ENCODE measurements around the gene TESMIN.

TESMIN gene

DNA sequence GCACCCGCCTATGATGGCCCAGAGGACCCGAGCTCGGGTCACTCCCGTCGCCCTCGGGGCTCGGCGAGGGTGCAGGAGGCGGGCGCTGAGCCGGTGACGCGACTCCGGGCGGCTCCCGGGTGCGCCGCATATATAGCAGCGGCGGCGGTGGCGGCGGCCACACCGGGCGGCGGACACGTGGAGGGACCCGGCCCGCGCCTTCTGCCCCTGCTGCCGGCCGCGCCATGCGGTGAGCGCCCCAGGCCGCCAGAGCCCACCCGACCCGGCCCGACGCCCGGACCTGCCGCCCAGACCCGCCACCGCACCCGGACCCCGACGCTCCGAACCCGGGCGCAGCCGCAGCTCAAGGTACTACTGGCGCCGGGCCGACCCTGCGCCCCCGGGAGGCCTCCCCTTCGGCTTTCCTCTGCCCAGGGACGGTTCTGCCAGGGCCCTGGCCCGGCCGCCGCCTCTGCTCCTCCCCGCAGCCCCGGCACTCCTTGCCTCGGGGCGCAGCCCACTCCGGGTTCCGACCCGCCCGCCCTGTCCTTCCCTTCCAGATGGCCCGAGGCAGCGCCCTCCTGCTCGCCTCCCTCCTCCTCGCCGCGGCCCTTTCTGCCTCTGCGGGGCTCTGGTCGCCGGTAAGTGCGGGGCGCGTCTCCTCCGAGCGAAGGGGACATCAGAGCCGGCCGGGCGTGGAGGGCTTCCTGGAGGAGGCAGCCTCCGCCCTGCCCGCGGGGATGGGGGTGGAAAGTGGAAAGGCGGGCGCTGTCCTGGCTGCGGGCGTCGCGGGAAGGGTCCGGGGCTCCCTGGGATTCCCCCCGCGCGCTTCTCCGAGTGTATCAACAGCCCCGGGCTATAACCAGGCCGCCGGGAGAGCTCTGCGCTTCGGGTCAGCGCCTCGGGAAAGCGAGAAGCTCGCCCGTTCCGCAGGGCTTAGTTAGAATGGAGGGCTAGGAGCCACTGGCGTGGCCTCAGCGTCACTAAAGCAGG lies 66.6 kb downstream of the TESMIN start, which contains the start of gene GAL:
TSS of gene GAL (plus strand) at position 160 of the 972 bp plus-strand sequence. CDS start at position 540, 380 bp downstream.
- peak; percentile 66; the same call in 1 of the 2 replicates for TF ChIP-seq ZFX (IDR thresholded peaks at IDR 0.05)
- TF ChIP-seq, protein P1, sequence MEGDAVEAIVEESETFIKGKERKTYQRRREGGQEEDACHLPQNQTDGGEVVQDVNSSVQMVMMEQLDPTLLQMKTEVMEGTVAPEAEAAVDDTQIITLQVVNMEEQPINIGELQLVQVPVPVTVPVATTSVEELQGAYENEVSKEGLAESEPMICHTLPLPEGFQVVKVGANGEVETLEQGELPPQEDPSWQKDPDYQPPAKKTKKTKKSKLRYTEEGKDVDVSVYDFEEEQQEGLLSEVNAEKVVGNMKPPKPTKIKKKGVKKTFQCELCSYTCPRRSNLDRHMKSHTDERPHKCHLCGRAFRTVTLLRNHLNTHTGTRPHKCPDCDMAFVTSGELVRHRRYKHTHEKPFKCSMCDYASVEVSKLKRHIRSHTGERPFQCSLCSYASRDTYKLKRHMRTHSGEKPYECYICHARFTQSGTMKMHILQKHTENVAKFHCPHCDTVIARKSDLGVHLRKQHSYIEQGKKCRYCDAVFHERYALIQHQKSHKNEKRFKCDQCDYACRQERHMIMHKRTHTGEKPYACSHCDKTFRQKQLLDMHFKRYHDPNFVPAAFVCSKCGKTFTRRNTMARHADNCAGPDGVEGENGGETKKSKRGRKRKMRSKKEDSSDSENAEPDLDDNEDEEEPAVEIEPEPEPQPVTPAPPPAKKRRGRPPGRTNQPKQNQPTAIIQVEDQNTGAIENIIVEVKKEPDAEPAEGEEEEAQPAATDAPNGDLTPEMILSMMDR (conservative IDR thresholded peaks at IDR 0.05) = no peak
- peak within 1 kb of the TSS; percentile 84 for H3K27ac ChIP-seq

DNA sequence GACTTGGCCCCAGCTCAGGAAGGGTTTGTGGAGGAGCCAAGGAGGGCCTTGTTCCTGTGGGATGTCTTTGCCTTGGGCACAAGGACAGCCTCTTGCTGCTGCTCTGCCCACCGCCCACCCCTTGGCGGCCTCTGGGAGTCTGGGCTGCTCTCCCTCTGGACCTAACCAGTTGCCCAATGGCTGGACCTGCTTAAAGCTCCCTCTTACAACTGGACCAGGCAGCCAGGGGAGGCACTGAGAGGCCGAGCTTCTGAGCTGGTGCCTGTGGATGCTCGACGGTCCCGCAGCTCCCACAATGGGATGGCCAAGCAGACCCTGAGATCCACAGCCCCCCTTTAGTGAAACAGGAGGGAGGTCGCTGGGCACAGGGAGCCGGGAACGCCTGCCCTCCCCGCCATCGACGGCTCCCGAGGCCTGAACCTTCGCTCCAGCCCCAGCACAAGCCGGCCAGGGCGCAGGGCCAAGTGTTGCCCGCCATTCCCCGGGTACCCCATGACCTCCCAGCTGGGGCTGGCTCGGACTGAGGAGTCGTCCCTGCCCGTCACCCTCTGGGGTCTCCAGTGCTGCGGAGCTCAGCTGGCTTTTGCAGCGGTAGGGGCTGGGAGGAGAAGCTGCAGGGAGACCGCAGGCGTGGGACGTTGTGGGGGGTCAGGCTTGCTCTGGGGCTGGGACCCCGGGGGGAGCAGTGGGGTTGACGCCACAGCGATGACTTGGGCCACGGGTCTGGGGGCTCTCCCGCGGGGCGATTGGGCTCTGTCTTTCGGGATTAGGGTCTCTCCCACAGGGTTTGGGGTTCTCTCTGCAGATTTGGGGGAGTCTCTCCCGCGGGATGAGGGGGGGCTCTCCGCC lies 67.6 kb downstream of the TESMIN start:
- TF ChIP-seq, protein P1 (conservative IDR thresholded peaks at IDR 0.05) = no peak
- no peak for TF ChIP-seq ZFX (IDR thresholded peaks at IDR 0.05)
- peak overlapping the region; percentile 84 for H3K27ac ChIP-seq

DNA sequence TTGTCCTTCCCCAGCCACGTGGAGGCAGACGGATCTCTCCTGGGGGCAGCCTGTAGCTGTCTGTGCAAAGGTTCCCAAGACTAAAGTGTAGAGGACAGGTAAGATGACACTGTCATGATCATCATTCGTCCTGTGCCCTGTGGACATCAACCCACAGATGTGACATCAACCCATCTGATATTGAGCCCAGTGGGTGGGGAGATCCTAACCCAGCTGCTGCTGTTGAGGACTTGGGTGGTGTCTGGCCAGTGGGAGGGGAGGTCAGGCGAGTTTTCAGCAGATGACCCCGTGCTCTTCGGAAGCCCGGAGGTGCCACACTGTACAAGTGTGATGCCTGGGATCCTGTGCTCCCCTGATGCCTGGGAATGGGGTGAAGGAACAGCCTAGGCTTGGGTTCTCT lies 68.2 kb downstream of the TESMIN start:
- no peak overlapping the region for H3K27ac ChIP-seq
- TF ChIP-seq ZFX (IDR thresholded peaks at IDR 0.05) = no peak
- TF ChIP-seq, protein P1 (conservative IDR thresholded peaks at IDR 0.05) = no peak

DNA sequence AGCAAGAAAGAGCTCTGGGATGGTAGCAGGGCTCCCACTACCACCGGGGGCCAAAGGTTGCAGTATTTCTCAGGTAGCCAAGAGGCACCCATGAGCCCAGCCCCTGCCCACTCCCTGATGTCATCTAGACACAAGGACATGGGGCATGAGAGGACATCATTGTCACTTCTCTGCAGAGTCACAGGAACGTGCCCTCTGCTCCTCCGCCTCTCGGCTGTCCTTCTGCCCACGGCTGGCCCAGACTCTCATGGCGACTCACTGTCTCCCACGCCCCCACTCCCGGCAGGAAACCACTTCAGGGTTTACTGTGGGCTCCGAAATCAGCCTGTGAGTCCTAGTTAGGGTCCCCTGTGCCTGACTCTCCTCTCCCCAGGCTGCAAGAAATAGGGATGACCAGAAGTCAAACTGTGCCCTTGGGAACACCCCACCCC lies 68.8 kb downstream of the TESMIN start:
- TF ChIP-seq, protein P1 (conservative IDR thresholded peaks at IDR 0.05) = no peak
- no peak for TF ChIP-seq ZFX (IDR thresholded peaks at IDR 0.05)

DNA sequence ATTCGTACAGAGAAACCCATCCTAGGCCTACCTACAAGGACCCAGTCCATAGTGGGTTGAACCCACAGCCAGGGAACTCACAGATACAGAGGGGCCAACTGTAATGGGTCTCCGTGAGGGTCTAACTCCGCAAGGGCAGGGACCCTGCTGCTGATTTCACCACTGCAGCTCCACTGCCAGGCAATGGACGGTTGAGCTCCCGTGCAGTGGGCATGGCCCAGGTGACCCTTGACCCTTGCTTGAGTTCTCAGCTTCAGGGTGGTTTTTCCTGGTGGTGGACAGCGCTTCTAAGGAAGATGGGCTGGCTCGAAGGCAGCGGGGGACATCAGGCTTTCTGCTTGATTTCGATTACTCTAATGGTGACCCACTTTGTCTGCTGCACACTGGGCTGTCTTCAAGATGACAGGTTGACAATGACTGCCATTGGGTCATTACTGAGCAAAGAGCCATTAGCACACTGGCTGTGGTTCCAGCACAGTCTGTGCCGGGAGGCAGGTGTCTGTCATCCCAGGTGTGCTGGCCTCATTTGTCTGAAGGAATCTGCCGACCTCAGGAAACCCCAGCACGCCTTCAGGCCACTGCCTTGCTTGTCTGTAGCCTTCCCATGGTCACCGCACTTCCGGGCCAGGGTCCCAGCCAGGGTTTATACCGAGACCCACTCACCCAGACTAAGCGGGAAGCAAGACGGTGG lies 70.6 kb downstream of the TESMIN start:
- TF ChIP-seq ZFX (IDR thresholded peaks at IDR 0.05) = no peak
- TF ChIP-seq, protein P1 (conservative IDR thresholded peaks at IDR 0.05) = no peak
- no peak overlapping the region for H3K27ac ChIP-seq

More for the DNA sequence above, 68.8 kb downstream of the TESMIN start:
- no peak overlapping the region for H3K27ac ChIP-seq

DNA sequence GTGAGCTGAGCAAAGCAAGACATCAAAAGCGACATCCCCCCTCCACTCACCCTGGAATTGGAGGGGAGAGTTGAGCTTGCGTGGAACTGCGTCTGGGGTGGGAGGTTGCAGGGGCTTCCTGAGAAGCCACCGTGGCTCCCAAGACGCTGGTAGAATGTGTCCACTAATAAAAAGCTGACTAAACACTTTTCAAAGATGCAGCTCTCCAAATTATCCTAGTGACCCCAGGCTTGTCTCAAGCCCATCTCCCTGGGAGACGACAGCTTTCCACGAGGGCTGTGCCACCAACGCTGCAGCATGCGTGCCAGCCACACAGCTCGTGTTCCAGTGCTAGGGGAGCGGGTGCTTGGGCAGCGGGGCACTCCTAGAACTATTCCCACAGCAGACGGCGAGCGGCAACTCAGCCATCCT lies 73.3 kb downstream of the TESMIN start:
- TF ChIP-seq, protein P1 (conservative IDR thresholded peaks at IDR 0.05) = no peak
- no peak for TF ChIP-seq ZFX (IDR thresholded peaks at IDR 0.05)
- no peak overlapping the region for H3K27ac ChIP-seq
